Activated T-cell treated with anti-CD3 and anti-CD28 coated beads, Interleukin-2, amount 50 U/mL, for 48 hours (primary cell): Measurements from ENCODE around the gene FITM2.
A peak's percentile ranks its signal among the peaks of the same experiment; 100 is the strongest.
"Not testable (repeated sequence)": the region's sequence is repeated elsewhere in the genome, so short reads cannot be mapped to it uniquely, and the experiment has no call there.

Experiments used
- DNase-seq, 2 experiments: peaks; one replicate each; pipeline ENCODE4 v3.0.0-alpha.2; 2020

The FITM2 gene

GRCh38 chr20:44310664-44311639 is at the start of gene FITM2:
TSS of gene FITM2 (minus strand) at chr20:44311202. CDS start at chr20:44311148, 54 bp downstream.
- peak; percentile 99 for DNase-seq

- DNase-seq, result no peak
Measured at GRCh38 chr20:44360221-44360620, 49.2 kb upstream of the FITM2 start.

- DNase-seq, result no peak
Measured at GRCh38 chr20:44358776-44359175, 47.8 kb upstream of the FITM2 start.

- DNase-seq, result no peak
Measured at GRCh38 chr20:44357555-44358125, 46.6 kb upstream of the FITM2 start.

- no peak for DNase-seq
Measured at GRCh38 chr20:44357020-44357419, 46.0 kb upstream of the FITM2 start.

GRCh38 chr20:44356353-44356723 is 45.3 kb upstream of the FITM2 start:
- no peak for DNase-seq

- no peak for DNase-seq
Measured at GRCh38 chr20:44355498-44356352, 44.7 kb upstream of the FITM2 start, which contains the start of gene HNF4A. TSS of gene HNF4A (plus strand) at chr20:44355699. CDS start at chr20:44355805, 106 bp downstream.

GRCh38 chr20:44354979-44355497 is 44.0 kb upstream of the FITM2 start:
- no peak for DNase-seq

- DNase-seq, result no peak
Measured at GRCh38 chr20:44350567-44350966, 39.6 kb upstream of the FITM2 start.

- DNase-seq, result no peak
Measured at GRCh38 chr20:44349349-44349748, 38.3 kb upstream of the FITM2 start.

GRCh38 chr20:44348168-44348659 is 37.2 kb upstream of the FITM2 start:
- DNase-seq, result no peak

GRCh38 chr20:44345941-44346340 is 34.9 kb upstream of the FITM2 start:
- not testable (repeated sequence) for DNase-seq

- no peak for DNase-seq
Measured at GRCh38 chr20:44345147-44345546, 34.1 kb upstream of the FITM2 start.

- no peak for DNase-seq
Measured at GRCh38 chr20:44344723-44345122, 33.7 kb upstream of the FITM2 start.

- DNase-seq, result no peak
Measured at GRCh38 chr20:44343162-44343675, 32.2 kb upstream of the FITM2 start.

- DNase-seq, result no peak
Measured at GRCh38 chr20:44342248-44342647, 31.2 kb upstream of the FITM2 start.

GRCh38 chr20:44336725-44337380 is 25.9 kb upstream of the FITM2 start, which contains the start of gene R3HDML:
TSS of gene R3HDML (plus strand) at chr20:44337043. CDS start at chr20:44337158, 115 bp downstream.
- no peak for DNase-seq

- DNase-seq, result no peak
Measured at GRCh38 chr20:44336086-44336485, 25.1 kb upstream of the FITM2 start.

GRCh38 chr20:44335675-44336074 is 24.7 kb upstream of the FITM2 start:
- no peak for DNase-seq

- no peak for DNase-seq
Measured at GRCh38 chr20:44334709-44335108, 23.7 kb upstream of the FITM2 start.

GRCh38 chr20:44334306-44334705 is 23.3 kb upstream of the FITM2 start:
- DNase-seq, result no peak

- DNase-seq, result no peak
Measured at GRCh38 chr20:44331201-44331600, 20.2 kb upstream of the FITM2 start.
